ENCODE data around the gene BAIAP2.

The BAIAP2 gene

GRCh38 chr17:80991645-80992076 lies 43.3 kb upstream of the BAIAP2 start, which contains the start of gene CHMP6:
CHMP6 (plus strand) TSS chr17:80991841; CDS start chr17:80991919, 78 bp downstream.
- peak within 1 kb of the TSS; percentile 87 for H3K27ac ChIP-seq

GRCh38 chr17:80992077-80992947 lies 42.6 kb upstream of the BAIAP2 start:
- H3K27ac ChIP-seq = peak overlapping the region; percentile 87
- no peak for TF ChIP-seq CTCF (conservative IDR thresholded peaks at IDR 0.05)

More at GRCh38 chr17:80991645-80992076, 43.3 kb upstream of the BAIAP2 start, which contains the start of gene CHMP6:
- TF ChIP-seq CTCF (conservative IDR thresholded peaks at IDR 0.05) = no peak

- no peak for TF ChIP-seq CTCF (conservative IDR thresholded peaks at IDR 0.05)
- no peak overlapping the region for H3K27ac ChIP-seq
These were observed 41.9 kb upstream of the BAIAP2 start for GRCh38 chr17:80992948-80993624.

- no peak overlapping the region for H3K27ac ChIP-seq
- TF ChIP-seq CTCF (conservative IDR thresholded peaks at IDR 0.05) = no peak
These were observed 39.8 kb upstream of the BAIAP2 start for GRCh38 chr17:80995131-80995530.

GRCh38 chr17:80996422-80997305 lies 38.3 kb upstream of the BAIAP2 start:
- no peak overlapping the region for H3K27ac ChIP-seq
- no peak for TF ChIP-seq CTCF (conservative IDR thresholded peaks at IDR 0.05)

GRCh38 chr17:80997424-80998117 lies 37.4 kb upstream of the BAIAP2 start:
- H3K27ac ChIP-seq = no peak overlapping the region
- TF ChIP-seq CTCF (conservative IDR thresholded peaks at IDR 0.05) = no peak
